HTERT RPE-1 (cell line): ENCODE measurements around the gene GPR37L1.
"Not testable (repeated sequence)": the region's sequence is repeated elsewhere in the genome, so short reads cannot be mapped to it uniquely, and the experiment has no call there.

ENCODE experiments used
- in situ Hi-C: fragments of 300-500 bp; cut with MboI; formaldehyde crosslinking; loops from 4 replicates; pipeline ENCODE4 v1.14.3; 2020; ENCODE audit warnings: low sequenced_read_pairs

GPR37L1 gene

GRCh38 chr1:202165942-202166843, 43.5 kb downstream of the GPR37L1 start:
- in situ Hi-C loops: no loop called here

DNA sequence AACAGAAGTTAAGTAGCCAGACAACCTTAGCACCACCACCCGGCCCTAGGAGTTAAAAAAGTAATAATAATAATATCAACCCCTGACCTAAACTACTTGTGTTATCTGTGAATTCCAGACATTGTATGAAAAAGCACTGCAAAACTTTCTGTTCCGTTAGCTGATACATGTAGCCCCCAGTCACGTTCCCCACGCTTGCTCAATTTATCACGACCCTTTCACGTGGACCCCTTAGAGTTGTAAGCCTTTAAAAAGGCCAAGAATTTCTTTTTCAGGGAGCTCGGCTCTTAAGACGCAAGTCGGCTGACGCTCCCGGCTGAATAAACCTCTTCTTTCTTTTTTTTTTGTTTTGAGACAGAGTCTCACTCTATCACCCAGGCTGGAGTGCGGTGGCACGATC, 44.3 kb downstream of the GPR37L1 start:
- in situ Hi-C loops: not testable (repeated sequence)

GRCh38 chr1:202167708-202168415, 45.1 kb downstream of the GPR37L1 start:
- in situ Hi-C loops: no loop called here

GRCh38 chr1:202168861-202169260, 46.1 kb downstream of the GPR37L1 start:
- in situ Hi-C loops: no loop called here

DNA sequence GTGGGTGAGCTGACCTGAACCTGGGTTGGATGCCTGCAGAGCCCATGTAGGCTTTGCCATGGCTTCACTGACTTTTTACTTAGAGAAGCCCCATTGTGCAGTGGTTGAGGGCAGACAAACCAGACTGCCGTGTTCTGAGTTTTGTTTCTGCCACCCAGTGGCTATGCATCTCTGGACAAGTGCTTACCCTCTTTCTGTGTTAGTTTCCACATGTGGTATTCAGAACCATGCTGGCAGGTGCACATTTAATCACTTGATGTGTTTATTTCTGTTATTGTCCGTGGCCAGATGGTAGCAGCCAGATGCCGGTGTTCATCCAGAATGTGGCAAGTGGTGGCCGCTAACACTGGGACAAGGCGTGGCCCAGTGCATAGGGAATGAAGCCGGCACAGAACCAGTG, 48.0 kb downstream of the GPR37L1 start:
- in situ Hi-C loops: no loop called here

- in situ Hi-C loops: no loop called here
Observed at GRCh38 chr1:202171292-202172014, 48.7 kb downstream of the GPR37L1 start.

GRCh38 chr1:202172015-202172355, 49.3 kb downstream of the GPR37L1 start:
- in situ Hi-C loops: no loop called here

GRCh38 chr1:202173993-202174392, 51.3 kb downstream of the GPR37L1 start:
- in situ Hi-C loops: no loop called here

- in situ Hi-C loops: no loop called here
Observed at GRCh38 chr1:202176949-202177927, 54.5 kb downstream of the GPR37L1 start.

DNA sequence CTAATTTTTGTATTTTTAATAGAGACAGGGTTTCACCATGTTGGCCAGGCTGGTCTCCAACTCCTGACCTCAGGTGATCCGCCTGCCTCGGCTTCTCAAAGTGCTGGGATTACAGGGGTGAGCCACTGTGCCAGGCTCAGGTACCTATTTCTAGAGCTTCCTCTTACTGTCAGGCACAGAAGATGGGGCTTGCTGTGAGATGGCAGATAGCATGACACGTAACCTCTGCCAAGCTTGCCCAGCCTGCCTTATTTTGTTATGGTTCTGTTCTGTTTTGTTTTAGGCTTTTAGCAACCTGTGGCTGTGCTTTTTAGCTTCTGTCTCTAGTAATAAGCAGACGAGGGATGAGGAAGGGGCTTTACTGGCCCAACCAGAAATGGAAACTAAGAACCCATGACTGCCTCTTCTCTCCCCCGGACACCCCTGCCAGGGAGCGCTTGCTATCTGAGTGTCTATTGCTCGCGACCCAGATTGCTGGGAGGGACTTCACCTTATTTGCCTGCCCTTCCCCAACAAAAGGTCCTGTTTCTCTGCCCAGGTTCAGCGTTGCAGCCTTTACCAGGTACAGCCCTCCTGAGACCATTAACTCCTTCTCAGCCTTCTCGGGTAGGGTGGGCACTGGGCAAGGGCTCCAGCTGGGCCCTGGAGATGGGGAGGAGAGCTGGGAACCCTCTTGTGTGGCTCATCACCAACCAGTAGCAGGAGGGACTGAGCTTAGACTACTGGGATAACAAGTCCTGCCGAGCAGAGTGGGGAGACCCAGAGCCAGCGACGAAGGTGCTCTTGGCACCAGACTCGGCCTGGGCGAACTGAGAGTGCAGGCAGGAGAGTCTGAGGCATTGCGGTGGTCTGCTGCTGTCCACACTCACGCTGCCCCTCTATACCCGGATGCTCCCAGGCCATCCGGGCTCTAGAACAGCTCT, 57.4 kb downstream of the GPR37L1 start:
- in situ Hi-C loops: no loop called here

- in situ Hi-C loops: not testable (repeated sequence)
Observed at GRCh38 chr1:202180751-202181139, 58.0 kb downstream of the GPR37L1 start.

DNA sequence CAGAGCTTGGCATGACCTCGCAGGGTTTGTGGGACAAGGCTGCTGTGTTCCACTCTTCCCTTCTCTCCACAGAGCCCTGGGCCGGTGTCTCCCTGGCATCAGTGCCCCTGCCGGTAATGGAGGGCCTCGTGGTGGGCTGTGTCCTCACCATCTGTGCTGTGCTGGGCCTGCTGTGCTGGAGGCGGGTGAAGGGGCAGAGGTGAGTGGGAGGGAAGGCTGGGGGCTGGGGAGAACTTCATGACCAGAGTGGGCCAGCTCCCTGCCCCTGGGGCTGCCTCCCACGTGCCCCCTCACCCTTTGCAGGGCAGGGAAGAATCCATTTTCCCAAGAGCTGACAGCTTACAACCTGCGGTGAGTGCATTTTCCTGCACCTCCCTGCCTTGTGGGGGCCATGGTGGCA, 58.9 kb downstream of the GPR37L1 start:
- in situ Hi-C loops: no loop called here

DNA sequence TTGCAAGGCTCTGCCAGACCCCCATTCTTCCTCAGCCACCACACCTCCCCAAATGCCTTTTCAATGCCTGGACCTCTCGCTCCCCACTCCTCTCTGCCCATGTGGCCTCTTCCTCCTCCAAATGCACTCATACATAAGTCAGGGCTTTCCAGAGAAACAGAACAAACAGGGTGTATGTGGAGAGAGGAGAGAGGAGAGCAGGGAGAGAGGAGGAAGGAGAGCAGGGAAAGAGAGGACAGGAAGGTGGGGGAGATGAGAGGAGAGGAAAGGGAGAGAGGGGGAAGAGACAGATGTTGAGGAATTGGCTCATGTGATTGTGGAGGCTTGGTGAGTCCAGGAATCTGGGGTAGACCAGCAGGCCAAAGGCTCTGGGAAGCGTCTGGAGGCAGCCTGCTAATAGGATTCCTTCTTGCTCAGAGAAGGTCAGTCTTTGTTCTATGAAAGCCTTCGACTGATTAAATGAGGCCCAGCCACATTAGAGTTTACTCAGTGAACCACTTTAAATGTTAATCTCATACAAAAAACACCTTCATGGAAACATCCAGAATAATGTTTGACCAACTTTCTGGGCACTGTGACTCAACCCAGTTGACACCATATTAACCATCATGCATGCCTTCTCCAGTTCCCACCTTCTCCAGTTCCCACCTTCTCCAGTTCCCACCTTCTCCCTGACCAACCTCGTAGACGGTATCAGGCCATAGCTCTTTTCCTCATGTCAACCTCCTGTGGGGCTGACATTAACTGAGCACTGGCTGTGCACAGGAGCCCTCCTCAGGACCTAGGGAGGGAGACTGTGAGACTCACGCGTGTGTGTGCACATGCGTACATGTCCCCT, 59.5 kb downstream of the GPR37L1 start:
- in situ Hi-C loops: no loop called here
